Activated naive CD4-positive, alpha-beta T cell treated with Interleukin-2 at 50 U/mL for 16 hours (primary cell): ENCODE results near the gene CACNA1B.
"Not testable (repeated sequence)": the region's sequence is repeated elsewhere in the genome, so short reads cannot be mapped to it uniquely, and the experiment has no call there.

ENCODE experiments used
- DNase-seq: peaks from one replicate; pipeline ENCODE4 v3.0.0-alpha.2; 2020

The CACNA1B gene

DNA sequence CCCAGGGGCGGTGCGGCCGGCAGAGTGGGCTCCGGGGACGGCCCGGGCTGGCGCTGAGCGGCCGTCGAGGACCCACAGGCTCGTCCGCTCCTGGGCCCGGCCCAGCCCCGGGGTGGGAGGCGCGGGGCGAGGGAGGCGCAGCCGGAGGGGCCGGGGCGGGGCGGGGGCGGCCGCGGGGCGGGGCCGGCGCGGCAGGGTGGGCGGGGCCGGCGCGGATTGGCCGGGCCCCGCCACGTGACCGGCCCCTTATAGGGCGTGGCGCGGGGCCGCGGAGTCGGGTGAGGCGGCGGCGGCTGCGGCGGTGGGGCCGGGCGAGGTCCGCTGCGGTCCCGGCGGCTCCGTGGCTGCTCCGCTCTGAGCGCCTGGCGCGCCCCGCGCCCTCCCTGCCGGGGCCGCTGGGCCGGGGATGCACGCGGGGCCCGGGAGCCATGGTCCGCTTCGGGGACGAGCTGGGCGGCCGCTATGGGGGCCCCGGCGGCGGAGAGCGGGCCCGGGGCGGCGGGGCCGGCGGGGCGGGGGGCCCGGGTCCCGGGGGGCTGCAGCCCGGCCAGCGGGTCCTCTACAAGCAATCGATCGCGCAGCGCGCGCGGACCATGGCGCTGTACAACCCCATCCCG lies at the start of gene CACNA1B:
Gene CACNA1B, plus strand, starts transcription at position 277 of the 617 bp plus-strand sequence. Its CDS starts 152 bp downstream, at position 429.
- not testable (repeated sequence) for DNase-seq

DNA sequence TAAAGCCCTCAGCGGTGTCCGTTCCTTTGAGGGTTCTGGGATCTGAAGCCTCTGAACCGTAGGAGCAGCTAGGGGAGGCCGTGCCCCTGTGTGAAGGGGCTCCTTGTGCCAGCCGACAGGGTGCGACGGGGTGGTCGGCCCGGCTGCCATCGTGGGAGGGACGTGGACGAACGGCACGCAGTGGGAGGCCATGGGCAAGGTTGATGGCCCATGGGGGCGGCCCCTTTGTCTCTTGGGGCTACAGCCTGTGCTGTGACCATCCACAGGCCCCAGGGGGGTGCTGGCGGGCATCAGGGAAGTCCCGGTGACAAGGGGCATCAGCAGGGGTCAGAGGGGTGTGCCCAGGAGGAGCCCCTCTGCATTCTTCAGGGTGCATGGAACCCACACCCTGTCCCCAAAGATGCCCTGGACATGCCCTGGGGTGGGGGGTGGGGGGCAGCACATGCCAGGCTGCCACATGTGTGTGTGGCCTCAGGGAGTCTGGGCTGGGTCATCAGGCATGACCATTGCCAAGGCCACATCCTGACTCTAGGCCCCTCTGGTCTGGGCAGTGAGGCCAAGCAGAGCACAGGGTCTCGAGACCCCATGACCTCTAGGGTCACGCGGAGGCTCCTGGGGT lies 49.6 kb upstream of the CACNA1B start:
- DNase-seq, result no peak

DNA sequence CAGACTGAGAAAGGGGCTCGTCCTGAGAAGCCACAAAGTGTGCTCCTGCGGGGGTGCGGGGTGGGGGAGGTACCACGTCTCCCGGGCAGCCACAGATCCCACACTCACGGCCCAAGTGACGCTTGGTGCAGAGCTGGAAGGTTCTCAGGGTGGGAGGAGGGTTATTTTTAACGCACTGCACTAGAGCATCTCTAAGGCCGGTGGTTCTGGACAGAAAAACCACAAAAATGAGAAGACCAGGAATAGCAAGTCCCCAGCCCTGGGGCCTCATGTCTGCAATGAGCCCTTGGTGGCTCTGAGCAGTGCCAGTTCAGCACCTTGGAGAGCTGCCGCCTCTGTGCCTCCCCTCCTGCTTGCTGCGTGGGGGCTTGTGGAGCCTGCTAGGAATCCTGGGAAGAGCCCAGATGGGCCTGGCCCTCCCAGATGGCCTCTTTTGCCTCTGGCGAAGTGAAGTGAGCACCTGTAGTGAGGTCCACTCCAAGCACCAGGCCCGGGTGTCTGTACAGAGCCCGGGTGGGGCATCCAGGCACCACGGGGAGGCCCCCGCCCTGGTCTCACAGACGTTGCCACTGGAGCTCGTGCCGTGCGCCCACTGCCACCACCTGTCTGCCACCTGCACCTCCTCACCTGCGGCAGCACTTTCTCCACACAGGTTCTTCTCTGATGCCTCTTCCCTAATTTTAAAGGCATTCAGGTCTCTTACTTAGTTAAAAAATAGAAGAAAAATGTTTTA lies 48.9 kb upstream of the CACNA1B start:
- DNase-seq, result peak; percentile 18

DNA sequence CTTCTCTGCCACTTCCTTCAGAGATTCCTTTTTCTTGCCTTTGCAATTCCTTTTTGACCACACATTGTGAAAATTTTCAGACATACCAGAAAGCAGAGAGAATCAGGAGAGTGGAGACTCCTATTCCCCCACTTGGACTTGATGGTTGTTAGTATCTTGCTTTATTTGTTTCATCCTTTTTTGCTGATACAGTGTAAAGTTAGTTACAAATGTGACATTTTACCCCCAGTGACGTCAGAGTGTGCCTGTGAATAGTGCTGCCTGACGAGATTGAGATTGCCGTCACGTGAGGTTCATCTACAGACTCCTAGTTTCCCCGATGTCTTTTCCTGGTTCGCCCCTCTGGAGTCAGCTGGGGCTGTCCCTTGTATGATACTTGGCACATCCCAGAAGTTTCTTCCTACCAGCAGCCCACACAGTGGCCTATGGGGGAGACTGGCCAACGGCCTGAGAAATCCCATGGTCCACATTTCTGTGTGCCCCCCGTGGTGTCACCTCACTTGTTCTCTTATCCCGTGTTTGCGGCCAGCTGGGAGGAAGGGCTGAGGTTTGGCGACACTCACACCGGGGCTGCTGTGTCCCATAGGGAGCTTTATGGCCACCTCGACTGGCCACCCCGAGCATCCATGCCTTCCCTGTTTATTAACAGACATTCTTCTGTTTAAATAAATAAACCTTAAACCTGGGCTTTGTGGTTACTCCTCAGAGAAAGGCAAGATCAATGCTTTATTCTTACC lies 48.2 kb upstream of the CACNA1B start:
- no peak for DNase-seq

DNA sequence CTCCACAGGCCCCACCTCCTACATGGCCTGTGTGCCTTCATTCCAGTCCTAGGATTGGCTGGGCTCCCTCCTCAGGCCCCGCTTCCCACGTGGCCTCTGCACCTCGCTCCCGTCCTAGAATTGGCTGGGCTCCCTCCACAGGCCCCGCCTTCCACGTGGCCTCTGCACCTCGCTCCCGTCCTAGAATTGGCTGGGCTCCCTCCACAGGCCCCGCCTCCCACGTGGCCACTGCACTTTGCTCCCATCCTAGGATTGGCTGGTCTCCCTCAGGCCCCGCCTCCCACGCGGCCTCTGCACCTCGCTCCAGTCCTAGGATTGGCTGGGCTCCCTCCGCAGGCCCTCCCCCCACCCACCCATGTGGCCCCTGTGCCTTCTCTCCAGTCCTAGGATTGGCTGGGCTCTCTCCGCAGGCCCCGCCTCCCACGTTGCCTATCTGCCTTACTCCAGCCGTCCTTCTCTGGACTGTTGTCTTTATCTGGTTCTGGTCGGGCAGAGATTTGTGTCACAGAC lies 45.3 kb upstream of the CACNA1B start:
- DNase-seq, result no peak

DNA sequence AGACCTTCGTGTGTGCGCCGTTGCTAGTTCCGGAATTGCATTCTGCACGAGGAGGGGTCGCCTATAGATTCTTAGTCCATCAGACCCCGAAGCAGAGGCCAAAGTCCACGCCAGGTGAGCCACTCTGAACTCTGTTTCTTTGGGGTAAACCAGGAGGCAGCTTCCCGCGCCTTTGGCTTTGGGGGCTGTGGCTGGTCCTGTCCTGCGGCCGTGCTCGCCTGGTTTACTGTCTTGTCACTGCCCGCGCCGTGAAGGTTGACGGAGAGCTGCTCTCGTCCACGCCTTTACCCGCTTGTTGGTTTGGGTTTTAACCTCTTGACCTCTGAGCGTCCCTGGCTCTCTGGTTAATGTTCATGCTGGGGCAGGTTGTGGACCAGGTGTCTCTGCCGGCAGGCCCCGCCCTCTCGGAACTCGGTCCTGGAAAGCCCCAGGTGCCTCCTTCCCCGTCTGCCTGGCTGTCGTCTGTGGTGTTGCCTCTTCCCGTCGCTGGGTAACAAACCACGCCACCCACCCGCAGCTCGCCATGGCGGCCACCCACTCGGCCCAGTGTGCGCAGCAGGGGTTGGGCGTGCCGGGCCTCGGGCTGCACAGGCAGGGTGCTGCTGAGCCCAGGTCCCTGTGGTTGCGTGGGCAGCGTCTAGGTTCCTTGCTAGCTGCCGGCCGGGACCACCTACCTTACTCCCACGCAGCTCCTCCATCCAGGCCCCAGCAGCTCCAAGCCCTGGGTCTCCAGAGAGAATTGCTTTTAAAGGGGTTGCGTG lies 44.6 kb upstream of the CACNA1B start:
- no peak for DNase-seq

DNA sequence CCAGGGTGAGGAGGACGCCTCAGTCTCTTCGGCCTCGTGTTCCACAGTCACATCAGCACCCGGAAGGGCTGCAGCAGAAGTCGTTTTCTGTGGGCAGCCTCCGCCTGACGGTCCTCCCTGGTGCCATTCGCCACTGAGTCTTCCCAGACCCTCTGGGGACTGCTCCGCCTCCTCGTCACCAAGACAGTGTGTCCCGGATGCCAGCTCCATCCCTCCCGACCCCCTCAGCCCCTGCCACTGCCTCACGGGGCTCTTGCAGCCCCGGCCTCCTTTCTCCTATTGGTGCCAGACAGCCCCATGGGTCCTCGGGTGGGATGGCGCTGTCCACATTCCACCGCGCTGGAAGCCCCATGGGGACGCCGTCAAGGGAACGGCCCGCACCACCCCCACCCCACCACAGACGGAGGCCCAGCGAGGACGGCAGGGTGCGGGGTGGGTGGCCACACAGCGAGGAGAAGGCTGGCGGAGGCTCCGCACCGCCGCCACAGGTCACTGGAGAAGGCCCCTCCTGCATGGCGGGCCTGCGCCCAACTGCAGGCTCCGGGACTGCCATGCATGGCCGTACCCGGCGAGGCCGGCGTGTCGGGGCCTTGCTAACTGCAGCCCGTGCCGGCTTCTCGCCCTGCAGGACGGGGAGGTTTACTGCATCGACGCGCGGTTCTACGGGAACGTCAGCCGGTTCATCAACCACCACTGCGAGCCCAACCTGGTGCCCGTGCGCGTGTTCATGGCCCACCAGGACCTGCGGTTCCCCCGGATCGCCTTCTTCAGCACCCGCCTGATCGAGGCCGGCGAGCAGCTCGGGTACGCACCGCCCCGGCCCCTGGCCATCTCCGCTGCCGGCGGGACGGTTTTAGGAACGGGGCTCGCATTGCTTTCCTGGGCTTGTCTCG lies 43.6 kb upstream of the CACNA1B start:
- DNase-seq, result no peak

DNA sequence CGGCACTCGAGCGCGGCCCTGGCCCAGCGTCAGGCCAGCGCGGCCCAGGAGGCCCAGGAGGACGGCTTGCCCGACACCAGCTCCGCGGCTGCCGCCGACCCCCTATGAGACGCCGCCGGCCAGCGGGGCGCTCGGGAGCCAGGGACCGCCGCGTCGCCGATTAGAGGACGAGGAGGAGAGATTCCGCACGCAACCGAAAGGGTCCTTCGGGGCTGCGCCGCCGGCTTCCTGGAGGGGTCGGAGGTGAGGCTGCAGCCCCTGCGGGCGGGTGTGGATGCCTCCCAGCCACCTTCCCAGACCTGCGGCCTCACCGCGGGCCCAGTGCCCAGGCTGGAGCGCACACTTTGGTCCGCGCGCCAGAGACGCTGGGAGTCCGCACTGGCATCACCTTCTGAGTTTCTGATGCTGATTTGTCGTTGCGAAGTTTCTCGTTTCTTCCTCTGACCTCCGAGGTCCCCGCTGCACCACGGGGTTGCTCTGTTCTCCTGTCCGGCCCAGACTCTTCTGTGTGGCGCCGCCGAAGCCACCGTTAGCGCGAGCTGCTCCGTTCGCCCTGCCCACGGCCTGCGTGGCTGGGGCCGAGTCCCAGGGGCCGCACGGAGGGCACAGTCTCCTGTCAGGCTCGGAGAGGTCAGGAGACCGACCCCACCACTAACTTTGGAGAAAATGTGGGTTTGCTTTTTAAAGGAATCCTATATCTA lies 42.6 kb upstream of the CACNA1B start:
- no peak for DNase-seq

DNA sequence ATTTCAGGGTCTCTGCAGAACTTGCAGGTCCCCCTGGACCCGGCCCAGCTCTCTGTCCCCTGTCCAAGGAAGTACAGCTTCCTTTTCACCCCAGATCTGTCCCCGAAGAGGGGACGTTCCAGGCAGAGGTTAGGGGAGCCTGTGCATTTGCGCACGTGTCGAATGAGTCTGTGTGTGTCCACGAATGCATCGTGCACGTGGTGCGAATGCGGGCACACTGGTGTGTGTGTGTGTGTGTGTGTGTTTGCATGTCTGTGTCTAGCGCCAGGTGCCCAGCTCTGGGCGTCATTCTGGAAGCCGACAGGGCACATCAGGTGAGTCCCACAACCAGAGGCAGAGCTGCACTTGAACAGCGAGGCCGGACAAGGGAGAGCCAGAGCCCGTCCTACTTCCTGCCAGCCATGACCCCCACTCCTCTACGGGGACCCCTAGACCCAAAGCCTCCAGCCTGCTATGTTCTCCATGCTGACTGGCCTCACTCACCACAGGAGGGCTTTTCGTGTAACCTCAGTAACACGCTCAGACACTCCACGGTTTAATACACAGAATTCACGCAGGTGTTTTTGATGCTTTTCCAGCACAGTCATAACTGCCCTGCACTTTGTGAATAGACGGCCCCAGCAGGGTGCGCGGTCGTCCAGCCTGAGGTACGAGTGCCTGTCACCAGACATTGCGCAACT lies 41.3 kb upstream of the CACNA1B start:
- DNase-seq, result no peak

DNA sequence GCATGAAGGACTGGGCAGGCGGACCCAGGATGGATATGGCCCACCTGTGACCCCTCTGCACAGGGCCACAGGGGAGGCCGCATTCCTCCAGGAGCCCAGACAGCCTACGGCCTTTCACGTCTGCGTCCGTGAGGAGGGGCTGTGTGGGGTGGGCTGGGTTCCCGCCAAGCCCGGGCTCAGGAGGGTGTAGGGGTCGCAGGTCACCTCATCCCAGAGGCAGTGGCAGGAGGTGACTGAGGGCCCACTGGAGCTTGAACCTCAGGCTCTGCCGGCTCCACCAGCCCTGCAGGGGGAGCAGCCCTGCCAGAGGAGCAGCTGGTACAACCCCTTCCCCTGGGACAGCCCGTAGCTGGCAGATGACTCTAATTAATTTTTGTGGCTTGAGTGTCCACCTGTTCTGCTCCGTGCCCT lies 40.7 kb upstream of the CACNA1B start:
- DNase-seq, result no peak

DNA sequence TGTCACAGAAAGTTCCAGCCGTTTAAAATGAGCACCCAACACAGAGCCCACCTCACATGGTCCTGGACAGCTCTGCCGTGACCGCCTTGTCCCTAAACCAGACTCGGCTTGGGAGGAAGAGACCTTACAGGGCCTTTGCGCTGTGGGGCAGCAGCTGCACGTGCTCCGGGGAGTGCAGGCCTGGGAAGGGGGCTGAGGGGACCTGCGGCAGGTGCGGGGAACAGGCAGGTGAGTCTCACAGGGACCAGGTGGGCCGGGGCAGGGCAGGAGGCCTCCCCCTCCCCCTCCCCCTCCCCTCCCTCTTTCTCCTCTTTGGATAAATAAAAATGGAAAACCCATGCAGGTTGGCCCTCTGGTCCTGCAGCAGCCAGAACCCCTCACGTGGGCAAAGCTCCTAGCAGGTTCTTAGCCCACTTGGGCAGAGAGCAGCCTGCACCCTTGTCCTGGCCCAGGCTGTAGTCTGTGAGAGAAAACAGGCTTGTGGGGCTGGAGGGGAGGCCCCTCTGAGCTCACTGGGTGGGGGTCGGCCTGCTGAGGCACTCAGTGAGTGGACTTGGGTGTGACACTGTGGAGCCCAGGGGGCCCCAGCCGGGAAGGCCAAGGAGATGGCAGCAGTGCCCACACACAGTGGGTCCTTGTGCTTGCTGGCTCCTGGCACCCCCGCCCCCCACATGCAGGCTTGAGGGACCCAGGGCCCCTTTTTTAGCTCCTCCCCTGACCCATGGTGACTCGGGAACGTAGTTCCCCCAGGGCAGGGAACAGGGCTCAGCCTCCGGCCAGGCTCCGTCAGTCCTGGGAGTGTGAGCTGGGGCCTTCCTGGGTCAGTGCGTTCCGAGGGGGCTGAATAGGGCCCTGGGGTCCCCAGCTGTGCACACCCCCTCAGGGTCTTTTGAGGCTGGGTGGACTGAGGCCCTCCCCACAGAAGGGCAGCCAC lies 40.0 kb upstream of the CACNA1B start:
- DNase-seq, result no peak

DNA sequence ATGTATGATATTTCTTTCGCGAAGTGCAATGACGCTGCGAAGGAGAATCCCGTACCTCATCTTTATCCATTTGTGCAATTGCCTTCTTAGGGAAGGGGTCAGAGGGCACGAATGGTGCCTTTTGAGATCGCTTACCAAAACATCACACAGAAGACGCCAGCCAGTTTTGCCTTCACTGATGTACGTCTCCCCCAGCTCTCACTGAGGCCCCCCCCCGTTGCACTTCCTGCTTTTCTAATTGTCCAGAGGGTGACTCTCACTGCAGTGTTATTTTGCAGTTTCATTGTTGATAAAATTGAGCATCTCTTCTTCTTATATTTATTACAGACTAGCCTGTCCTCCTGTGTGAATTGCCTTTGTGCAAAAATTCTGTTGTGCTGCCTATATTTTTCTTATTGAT lies 39.0 kb upstream of the CACNA1B start:
- no peak for DNase-seq

DNA sequence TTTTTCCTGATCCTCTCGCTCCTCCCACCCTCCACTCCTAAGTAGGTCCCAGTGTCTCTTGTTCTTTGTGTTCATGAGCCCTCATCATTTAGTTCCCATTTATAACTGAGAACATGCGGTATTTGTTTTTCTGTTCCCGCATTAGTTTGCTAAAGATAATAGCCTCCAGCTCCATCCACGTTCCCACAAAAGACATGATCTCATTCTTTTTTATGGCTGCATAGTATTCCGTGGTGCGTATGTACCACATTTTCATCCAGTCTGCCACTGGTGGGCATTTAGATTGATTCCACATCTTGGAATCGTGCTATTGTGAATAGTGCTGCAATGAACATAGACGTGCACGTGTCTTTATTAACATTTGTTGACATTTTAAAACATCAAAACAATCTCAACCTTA lies 34.2 kb upstream of the CACNA1B start:
- no peak for DNase-seq

DNA sequence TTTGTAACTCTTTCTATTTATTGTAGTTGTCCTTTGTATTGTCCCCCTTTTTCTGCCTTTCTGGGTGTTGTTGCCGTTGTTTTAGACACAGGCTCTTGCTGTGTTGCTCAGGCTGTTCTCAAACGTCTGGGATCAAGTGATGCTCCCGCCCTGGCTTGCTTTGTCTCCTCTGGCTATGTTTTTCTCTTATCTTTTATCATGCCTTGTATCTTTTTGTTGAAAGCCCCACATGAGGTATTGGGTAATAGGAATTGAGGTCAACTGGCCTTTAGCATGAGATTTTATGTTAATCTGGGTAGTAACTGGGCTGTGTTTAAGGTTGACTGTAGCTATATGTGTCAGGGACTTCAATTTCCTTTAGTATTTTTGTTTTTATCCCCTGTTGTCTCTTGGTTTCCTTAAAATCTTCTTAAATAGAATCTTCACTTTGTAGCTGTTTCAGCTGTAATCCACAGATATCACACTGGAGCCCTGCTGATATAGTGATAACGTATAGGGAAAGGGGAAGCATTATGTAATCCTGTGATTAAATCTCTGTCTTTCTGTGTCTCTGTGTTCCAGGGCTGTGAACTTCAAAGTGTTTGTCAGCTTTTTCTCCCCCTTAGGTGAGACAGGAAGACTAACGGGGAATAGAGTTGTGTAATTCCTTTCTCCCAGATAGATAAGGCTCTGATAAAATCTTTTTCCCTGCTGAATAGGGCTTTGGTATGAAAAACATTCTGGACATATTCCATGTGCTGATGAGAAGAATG lies 25.9 kb upstream of the CACNA1B start:
- no peak for DNase-seq

DNA sequence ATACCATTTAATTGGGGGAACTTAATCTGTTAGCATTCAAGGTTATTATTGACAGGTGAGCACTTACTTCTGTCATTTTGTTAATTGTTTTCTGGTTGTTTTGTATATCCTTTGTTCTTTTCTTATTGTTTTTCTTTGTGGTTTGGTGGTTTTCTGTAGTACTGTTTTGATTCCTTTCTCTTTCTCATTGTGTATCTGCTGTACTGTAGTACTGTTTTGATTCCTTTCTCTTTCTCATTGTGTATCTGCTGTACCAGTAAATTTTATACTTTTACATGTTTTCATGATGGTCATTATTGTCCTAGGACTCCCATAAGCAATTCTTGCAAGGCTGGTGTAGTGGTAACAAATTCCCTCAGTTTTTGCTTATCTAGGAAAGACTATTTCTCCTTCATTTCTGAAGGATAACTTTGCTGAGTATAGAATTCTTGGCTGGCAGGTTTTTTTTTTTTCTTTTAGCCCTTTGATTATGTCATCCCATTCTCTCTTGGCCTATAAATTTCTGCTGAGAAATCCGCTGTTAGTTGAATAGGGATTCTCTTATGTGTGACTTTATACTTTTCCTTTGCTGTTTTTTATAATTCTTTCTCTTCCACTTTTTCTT lies 24.1 kb upstream of the CACNA1B start:
- no peak for DNase-seq

DNA sequence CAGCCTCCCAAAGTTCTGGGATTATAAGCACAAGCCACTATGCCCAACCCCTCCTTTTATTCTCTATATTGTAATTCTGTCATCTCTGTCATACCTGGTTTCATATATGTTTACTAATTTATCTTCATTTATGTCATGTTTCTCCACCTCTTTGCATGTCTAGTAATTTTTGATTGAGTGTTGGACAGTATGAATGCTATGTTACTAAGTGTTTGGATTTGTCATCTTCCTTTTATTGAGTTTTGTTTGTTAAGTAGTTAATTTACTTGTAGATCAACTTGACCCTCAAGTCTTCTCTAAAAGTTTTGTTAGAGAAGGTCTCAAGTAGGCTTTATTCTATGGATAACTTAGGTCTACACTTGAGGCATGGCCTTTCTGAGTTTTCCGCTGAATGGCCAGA lies 17.2 kb upstream of the CACNA1B start:
- no peak for DNase-seq

DNA sequence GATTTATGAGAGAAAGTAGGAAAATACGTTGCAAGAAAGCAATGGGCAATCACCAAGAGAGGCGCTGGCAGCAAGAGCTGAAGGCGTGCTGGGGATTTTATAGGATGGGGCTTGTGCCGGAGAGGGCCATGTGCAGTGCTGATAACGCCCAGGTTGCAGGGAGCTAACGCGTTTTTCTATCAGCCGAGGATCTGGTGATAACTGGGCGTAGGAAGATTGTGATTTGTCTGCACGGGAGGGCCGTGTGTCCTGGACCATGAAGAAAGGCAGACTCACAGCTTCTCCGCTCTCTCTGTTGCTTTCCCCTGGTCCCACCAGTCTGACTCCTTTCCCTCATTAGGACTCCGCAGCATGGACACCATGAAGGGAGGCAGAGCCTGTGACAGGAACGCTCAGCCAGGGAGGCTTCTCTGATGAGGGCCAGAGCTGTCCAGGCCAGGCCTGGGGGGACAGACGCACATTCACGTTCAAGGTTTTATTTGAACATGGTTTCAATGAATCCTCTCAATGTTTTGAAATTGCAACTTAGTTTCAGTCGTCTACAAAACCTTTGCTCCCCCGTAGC lies 11.9 kb upstream of the CACNA1B start:
- no peak for DNase-seq
